Measurements from ENCODE around the gene SLC37A1. TPM values are rescaled to one million over a fixed set of nuclear protein-coding genes. Genes with fewer than 3 reads are reported as not detected.

Gene SLC37A1
- total RNA-seq, 2 experiments from 2014 or later, result 12.8 to 14.9 TPM

GRCh38 chr21:42578034-42578433, 64.4 kb downstream of the SLC37A1 start:
- CTCF ChIA-PET, result interaction anchor here (0.9 to 1.7 kb wide), 2 partner anchors 15 to 268 kb away, joined by 3 to 6 read pairs; no protein-coding TSS in a partner anchor
- H3K27ac Mint-ChIP-seq, result no peak overlapping the region
- DNase-seq (no peak), ATAC-seq (no peak)
- H3K27me3 Mint-ChIP-seq, result no peaks in the 10 kb centered on the region
- H3K36me3 Mint-ChIP-seq (ENCODE audit: low read depth), result peaks cover 21% of the 10 kb centered on the region
- no peak for TF ChIP-seq CTCF (IDR thresholded peaks at IDR 0.05)
- POLR2A ChIA-PET, result no interaction called here
- H3K4me1 Mint-ChIP-seq (ENCODE audit: low read depth), result no peaks in the 10 kb centered on the region
- H3K9me3 Mint-ChIP-seq, result peaks cover 11% of the 10 kb centered on the region
- intact Hi-C loops (cut with micrococcal nuclease), result no loop called here
- H3K4me3 Mint-ChIP-seq, result no peak overlapping the region

GRCh38 chr21:42578761-42579415, 65.2 kb downstream of the SLC37A1 start:
- Mint-ChIP-seq H3K9me3 (peaks cover 11% of the 10 kb centered on the region), H3K27ac (no peak overlapping the region), H3K36me3 (ENCODE audit: low read depth) (peaks cover 21% of the 10 kb centered on the region), H3K4me3 (no peak overlapping the region), H3K4me1 (ENCODE audit: low read depth) (no peaks in the 10 kb centered on the region), H3K27me3 (no peaks in the 10 kb centered on the region)
- ATAC-seq (no peak), DNase-seq (no peak)
- ChIA-PET CTCF (interaction anchor here (0.9 to 1.7 kb wide), 2 partner anchors 14 to 269 kb away, joined by 3 to 6 read pairs; no protein-coding TSS in a partner anchor), POLR2A (no interaction called here)
- intact Hi-C loops (cut with micrococcal nuclease), result no loop called here
- no peak for TF ChIP-seq CTCF (IDR thresholded peaks at IDR 0.05)

- Mint-ChIP-seq H3K9me3 (peaks cover 11% of the 10 kb centered on the region), H3K27me3 (no peaks in the 10 kb centered on the region), H3K4me3 (no peak overlapping the region), H3K4me1 (ENCODE audit: low read depth) (no peaks in the 10 kb centered on the region), H3K36me3 (ENCODE audit: low read depth) (peaks cover 21% of the 10 kb centered on the region), H3K27ac (no peak overlapping the region)
- DNase-seq (no peak), ATAC-seq (no peak)
- TF ChIP-seq CTCF (IDR thresholded peaks at IDR 0.05), result no peak
- intact Hi-C loops (cut with micrococcal nuclease), result no loop called here
- CTCF ChIA-PET, result no interaction called here
- POLR2A ChIA-PET, result interaction anchor here (0.6 kb wide), 1 partner anchor 1070 kb away, joined by 3 read pairs; no protein-coding TSS in a partner anchor
Measured at GRCh38 chr21:42579456-42580075, 65.9 kb downstream of the SLC37A1 start.

GRCh38 chr21:42580076-42580792, 66.6 kb downstream of the SLC37A1 start:
- Mint-ChIP-seq H3K9me3 (peaks cover 11% of the 10 kb centered on the region), H3K27me3 (no peaks in the 10 kb centered on the region), H3K4me1 (ENCODE audit: low read depth) (no peaks in the 10 kb centered on the region), H3K36me3 (ENCODE audit: low read depth) (peaks cover 15% of the 10 kb centered on the region), H3K4me3 (no peak overlapping the region), H3K27ac (no peak overlapping the region)
- DNase-seq (no peak), ATAC-seq (no peak)
- TF ChIP-seq CTCF (IDR thresholded peaks at IDR 0.05), result no peak
- intact Hi-C loops (cut with micrococcal nuclease), result no loop called here
- ChIA-PET POLR2A (interaction anchor here (0.6 kb wide), 1 partner anchor 1070 kb away, joined by 3 read pairs; no protein-coding TSS in a partner anchor), CTCF (no interaction called here)
